Measurements from ENCODE around the gene MT1E.
"Not testable (repeated sequence)": the region's sequence is repeated elsewhere in the genome, so short reads cannot be mapped to it uniquely, and the experiment has no call there.

MT1E gene

GRCh38 chr16:56674570-56674969 is 49.0 kb downstream of the MT1E start:
- DNase-seq, result not testable (repeated sequence)

- DNase-seq, result no peak
These were observed 50.2 kb downstream of the MT1E start for GRCh38 chr16:56675685-56676210.

Measured in NCI-H1048 (cell line).